M059J (cell line): Measurements from ENCODE around the gene FIS1. TPM values are rescaled to one million over a fixed set of nuclear protein-coding genes. Genes with fewer than 3 reads are reported as not detected.
"Not testable (repeated sequence)": the region's sequence is repeated elsewhere in the genome, so short reads cannot be mapped to it uniquely, and the experiment has no call there.

Source experiments
- DNase-seq: peaks from one replicate; pipeline ENCODE4 v3.0.0-alpha.2; 2012; ENCODE audit warnings: low read depth
- total RNA-seq: library from RNA; depleted of rRNA; stranded (reverse); fragments of >200 nt; shearing (Covaris generic); gene quantifications from 2 replicates; pipeline ENCODE4 v1.2.3, GENCODE V29; 2014; rRNA removed

The FIS1 gene
- total RNA-seq, 1 experiment from 2014 or later, result 146 TPM

GRCh38 chr7:101205901-101206664 lies 38.8 kb downstream of the FIS1 start:
- DNase-seq, result no peak

- peak; percentile 18 for DNase-seq
These were observed 40.8 kb downstream of the FIS1 start for GRCh38 chr7:101203740-101204738.

- DNase-seq, result no peak
These were observed 42.3 kb downstream of the FIS1 start for GRCh38 chr7:101202603-101202918.

- no peak for DNase-seq
These were observed 42.9 kb downstream of the FIS1 start for GRCh38 chr7:101201695-101202602.

GRCh38 chr7:101200862-101201599 lies 43.9 kb downstream of the FIS1 start, which contains the start of gene MOGAT3:
Gene MOGAT3, minus strand, starts transcription at chr7:101201036. Its CDS starts 182 bp downstream, at chr7:101200854.
- DNase-seq, result no peak

- DNase-seq, result no peak
These were observed 44.4 kb downstream of the FIS1 start for GRCh38 chr7:101200504-101200861.

GRCh38 chr7:101199522-101199921 lies 45.4 kb downstream of the FIS1 start:
- not testable (repeated sequence) for DNase-seq

- DNase-seq, result no peak
These were observed 46.4 kb downstream of the FIS1 start for GRCh38 chr7:101198476-101198875.

GRCh38 chr7:101197991-101198390 lies 46.9 kb downstream of the FIS1 start:
- DNase-seq, result no peak

- no peak for DNase-seq
These were observed 49.0 kb downstream of the FIS1 start for GRCh38 chr7:101195884-101196283.

Other genes starting within 250 kb of the FIS1 start
- not detected in 2 replicates for gene MUC17, start 225.0 kb downstream of the FIS1 start, total RNA-seq
- gene TRIM56, start 159.6 kb downstream of the FIS1 start, total RNA-seq, result 4.2 and 11.9 TPM in 2 replicates
- gene SERPINE1, start 118.0 kb downstream of the FIS1 start, total RNA-seq, result 102 and 119 TPM in 2 replicates
- gene AP1S1, start 90.6 kb downstream of the FIS1 start, total RNA-seq, result 97.2 and 106 TPM in 2 replicates
- gene VGF, start 79.5 kb downstream of the FIS1 start, total RNA-seq, result 0.20 TPM in 1 of 2 replicates, not detected in the other
- 0.12 TPM in 1 of 2 replicates, not detected in the other for gene NAT16, start 64.8 kb downstream of the FIS1 start, total RNA-seq
- not detected in 2 replicates for gene MOGAT3, start 44.0 kb downstream of the FIS1 start, total RNA-seq
- gene PLOD3, start 27.5 kb downstream of the FIS1 start, total RNA-seq, result 69.0 and 129 TPM in 2 replicates
- 110 and 134 TPM in 2 replicates for gene ZNHIT1, start 26.9 kb downstream of the FIS1 start, total RNA-seq
- 1.7 and 3.2 TPM in 2 replicates for gene CLDN15, start 7.3 kb downstream of the FIS1 start, total RNA-seq
- 39.2 and 45.7 TPM in 2 replicates for gene IFT22, start 76.7 kb upstream of the FIS1 start, total RNA-seq
- 0.12 TPM in 1 of 2 replicates, not detected in the other for gene COL26A1, start 117.8 kb upstream of the FIS1 start, total RNA-seq